Endometrial microvascular endothelial cells (primary cell): ENCODE measurements around the gene CDA. TPM values are rescaled to one million over a fixed set of nuclear protein-coding genes. Genes with fewer than 3 reads are reported as not detected.

Experiments used
- in situ Hi-C: cut with HindIII; loops from 2 replicates; pipeline ENCODE4 v1.10.0; 2017; ENCODE audit warnings: low sequenced_read_pairs, low pct_unique_long_range_greater_than_20kb; ENCODE audit errors: inconsistent ontology term
- total RNA-seq: library from RNA; depleted of rRNA; stranded (reverse); fragments of >200 nt; gene quantifications from one replicate; pipeline ENCODE4 v1.2.3, GENCODE V29; 2015; ENCODE audit errors: inconsistent ontology term

Gene CDA
- total RNA-seq, 1 donor from 2014 or later: 9.1 TPM

- in situ Hi-C loops: no loop called here
These were observed 22.1 kb downstream of the CDA start for GRCh38 chr1:20610970-20611369.

- in situ Hi-C loops: no loop called here
These were observed 22.8 kb downstream of the CDA start for GRCh38 chr1:20611652-20612051.

DNA sequence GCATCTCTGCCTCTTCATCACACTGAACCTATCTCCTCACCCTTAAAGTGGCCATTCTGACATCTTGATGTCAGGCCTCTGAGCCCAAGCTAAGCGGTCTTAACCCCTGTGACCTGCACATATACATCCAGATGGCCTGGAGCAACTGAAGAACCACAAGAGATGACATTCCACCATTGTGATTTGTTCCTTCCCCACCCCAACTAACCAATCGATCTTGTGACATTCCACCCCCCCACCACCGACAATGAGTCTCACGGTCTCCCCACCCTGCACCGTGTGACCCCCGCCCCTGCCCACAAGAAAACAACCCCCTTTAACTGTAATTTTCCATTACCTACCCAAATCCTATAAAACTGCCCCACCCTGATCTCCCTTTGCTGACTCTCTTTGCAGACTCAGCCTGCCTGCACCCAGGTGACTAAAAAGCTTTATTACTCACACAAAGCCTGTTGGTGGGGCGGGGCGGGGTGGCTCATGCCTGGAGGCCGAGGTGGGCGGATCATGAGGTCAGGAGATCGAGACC, 23.4 kb downstream of the CDA start:
- in situ Hi-C loops: no loop called here

- in situ Hi-C loops: no loop called here
These were observed 25.3 kb downstream of the CDA start for GRCh38 chr1:20614131-20614579.

DNA sequence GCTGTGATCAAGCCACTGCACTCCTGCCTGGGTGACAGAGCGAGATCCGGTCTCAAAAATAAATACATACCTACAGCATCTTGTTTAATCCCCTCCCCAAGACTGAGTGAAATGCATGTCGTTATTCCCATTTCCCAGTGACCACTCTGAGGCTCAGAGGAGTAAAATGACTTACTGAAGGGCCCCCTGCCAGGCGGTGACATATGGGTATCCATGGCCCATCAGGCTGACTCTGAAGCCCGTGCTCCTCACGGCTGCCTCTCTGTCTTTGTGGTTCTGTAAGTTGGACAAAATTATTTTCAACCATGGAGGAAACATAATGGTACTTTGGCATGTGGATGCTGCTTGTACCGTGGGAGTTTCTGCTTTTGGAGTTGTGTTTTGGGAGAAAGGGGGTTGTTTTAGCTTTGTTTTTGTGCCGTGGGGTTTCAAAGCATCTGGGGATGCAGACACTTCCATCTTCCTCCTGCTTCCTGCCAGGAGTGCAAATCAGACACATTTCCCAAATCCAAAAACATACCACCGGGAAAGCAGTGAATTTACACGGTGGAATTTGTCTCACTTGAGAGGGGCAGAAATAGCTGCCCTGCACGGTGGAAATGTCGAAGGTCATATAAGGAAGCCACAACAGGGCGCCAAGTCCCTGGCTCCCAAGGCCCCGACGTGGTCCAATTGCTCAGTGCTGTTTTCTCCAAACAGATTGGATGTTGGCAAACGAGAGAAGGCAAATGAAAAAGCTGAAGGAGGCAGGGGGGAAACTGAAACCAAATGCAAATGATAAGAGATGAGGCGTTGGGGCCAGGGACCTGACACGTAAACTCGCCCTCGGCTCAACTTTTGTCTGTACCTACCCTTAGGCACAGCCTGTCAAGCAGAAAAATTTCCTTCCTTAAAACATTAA, 27.3 kb downstream of the CDA start:
- in situ Hi-C loops: no loop called here

DNA sequence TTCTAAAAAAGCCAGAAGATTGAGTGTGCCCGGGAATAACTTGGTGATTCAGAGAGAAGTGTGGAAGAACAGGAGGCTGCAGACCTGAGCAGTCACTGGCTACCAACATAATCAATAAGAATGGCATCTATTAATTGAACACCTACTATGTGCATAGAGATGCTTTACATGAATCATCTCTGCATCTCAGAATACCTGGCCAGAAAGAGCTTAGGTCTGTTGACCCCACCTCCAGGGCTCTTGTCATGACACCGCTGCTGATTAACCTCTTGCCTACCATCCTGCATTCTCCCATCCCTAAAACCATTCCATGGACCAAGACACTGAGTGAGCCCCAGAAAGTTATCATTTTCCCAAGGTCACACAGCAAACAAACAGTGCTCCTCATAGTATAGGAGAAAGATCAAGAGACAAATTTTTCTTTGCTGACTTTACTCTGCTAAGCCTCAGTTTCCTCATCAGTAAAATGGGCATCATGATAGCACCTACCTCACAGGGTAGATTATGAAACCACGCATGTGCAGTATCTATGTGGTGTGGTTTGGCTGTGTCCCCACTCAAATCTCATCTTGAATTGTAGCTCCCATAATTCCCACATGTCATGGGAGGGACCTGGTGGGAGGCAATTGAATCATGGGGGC, 28.1 kb downstream of the CDA start:
- in situ Hi-C loops: no loop called here

GRCh38 chr1:20618550-20618949, 29.7 kb downstream of the CDA start:
- in situ Hi-C loops: no loop called here

DNA sequence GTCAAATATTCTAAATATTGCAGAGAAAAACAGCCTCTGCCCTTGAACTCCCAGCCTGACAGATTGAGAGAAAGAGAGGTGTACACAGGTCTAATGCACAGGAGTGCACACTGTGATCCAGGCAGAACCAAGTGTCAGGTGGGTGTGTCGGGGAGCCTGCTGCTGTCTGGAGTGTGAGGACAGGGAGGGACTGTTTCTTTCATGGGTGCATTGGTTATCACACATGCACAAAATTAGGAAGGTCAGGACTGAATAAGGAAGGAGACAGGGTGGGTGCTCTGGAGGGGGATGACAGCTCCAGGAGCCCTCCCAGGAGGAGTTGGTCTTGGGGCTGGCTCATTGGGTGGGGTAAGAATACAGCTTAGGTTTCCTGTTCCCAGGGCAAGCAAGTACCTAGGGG, 31.1 kb downstream of the CDA start:
- in situ Hi-C loops: no loop called here

GRCh38 chr1:20621012-20621411, 32.1 kb downstream of the CDA start:
- in situ Hi-C loops: no loop called here

GRCh38 chr1:20624709-20625108, 35.8 kb downstream of the CDA start:
- in situ Hi-C loops: no loop called here

GRCh38 chr1:20625176-20626097, 36.5 kb downstream of the CDA start:
- in situ Hi-C loops: no loop called here

- in situ Hi-C loops: no loop called here
These were observed 37.2 kb downstream of the CDA start for GRCh38 chr1:20626098-20626427.

GRCh38 chr1:20626524-20626923, 37.6 kb downstream of the CDA start:
- in situ Hi-C loops: no loop called here

DNA sequence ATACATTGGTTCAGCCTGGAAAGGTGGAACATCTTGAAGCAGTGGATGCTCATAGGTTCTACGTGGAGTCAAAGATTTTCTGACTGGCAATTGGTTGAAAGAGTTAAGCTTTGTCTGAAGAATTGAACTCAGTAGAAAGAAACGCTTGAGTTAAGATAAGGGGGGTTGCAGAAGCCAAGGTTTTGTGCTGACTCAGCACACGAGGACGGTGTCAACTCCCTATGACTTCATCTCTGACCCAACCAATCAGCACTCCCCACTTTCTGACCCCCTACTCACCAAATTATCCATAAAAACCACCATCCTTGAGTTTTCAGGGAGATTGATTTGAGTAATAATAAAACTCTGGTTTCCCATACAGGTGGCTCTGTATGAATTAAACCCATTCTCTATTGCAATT, 41.8 kb downstream of the CDA start:
- in situ Hi-C loops: no loop called here

DNA sequence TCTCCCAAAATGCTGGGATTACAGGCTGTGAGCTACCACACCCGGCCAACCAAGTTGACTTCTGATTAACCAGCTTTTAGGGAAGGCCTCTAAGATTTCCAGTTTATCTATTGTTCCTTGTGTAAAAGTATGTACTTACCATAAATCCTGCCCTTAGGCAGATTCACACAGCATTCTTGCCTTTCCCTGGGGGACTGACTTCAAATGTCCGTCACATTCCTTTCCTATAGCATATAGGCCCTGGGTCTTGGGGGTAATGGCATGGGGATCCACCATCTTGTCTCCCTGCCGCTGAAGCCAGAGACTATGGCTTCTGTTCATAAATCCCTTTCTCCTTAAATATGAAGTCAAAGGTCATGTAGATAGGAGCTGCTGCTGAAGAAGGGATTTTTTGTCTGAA, 43.5 kb downstream of the CDA start:
- in situ Hi-C loops: no loop called here

DNA sequence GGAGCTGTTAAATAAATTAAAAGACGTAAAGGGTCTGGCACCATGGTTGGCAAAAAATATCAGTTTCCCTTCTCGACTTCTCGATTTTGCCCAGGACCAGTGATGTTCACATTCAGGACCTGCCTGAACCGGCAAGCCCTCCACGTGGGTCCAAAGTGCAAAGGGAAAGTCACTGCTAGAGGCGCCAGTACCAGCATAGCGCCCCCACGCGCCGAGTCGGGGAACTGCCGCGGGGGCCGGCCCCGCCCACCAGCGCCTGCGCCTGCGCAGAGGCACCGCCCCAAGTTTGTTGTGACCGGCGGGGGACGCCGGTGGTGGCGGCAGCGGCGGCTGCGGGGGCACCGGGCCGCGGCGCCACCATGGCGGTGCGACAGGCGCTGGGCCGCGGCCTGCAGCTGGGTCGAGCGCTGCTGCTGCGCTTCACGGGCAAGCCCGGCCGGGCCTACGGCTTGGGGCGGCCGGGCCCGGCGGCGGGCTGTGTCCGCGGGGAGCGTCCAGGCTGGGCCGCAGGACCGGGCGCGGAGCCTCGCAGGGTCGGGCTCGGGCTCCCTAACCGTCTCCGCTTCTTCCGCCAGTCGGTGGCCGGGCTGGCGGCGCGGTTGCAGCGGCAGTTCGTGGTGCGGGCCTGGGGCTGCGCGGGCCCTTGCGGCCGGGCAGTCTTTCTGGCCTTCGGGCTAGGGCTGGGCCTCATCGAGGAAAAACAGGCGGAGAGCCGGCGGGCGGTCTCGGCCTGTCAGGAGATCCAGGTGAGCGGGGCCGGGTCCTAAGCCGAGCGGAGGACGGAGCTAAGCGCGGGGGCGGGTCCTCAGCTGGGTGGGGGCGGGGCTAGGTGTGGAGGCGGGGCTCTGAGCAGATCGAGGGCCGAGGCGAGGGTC, 44.5 kb downstream of the CDA start, which contains the start of gene PINK1:
Gene PINK1, plus strand, starts transcription at position 269 of the 875 bp plus-strand sequence. Its CDS starts 91 bp downstream, at position 360.
- in situ Hi-C loops: no loop called here

GRCh38 chr1:20634065-20634593, 45.2 kb downstream of the CDA start:
- in situ Hi-C loops: no loop called here

DNA sequence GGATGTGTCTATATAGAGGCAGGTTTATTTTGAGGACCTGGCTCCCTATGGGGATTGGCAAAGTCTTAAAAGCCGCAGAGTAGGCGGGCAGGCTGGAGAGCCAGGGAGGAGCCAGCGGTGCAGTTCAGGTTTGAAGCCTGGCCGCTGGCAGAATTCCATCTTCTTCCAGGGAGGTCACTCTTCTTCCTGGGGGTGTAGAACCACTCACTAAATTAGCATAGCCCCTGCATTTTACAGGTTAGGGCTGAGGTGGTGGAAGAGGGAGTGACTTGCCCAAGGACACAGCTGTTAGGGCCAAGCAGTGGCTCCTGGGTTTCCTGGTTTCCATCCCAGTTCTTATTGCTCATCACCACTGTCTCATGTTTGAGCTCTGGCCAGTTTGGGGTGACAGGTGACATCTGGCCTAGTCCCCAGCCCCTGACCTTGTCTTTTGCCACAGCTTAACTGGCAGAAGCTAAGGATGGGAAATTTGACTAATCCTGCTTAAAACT, 45.7 kb downstream of the CDA start:
- in situ Hi-C loops: no loop called here
